ENCODE results near the gene ERAL1. TPM values are rescaled to one million over a fixed set of nuclear protein-coding genes. Genes with fewer than 3 reads are reported as not detected.
A peak's percentile ranks its signal among the peaks of the same experiment; 100 is the strongest.
"Not testable (repeated sequence)": the region's sequence is repeated elsewhere in the genome, so short reads cannot be mapped to it uniquely, and the experiment has no call there.

ERAL1 gene
- total RNA-seq, 1 donor from 2014 or later = 64.4 TPM

- no peak for DNase-seq (ENCODE audit: low read depth, low spot score)
- Mint-ChIP-seq H3K27me3 (ENCODE audit: low read depth) (no peaks in the 10 kb centered on the region), H3K9me3 (no peaks in the 10 kb centered on the region), H3K4me1 (peaks cover 53% of the 10 kb centered on the region), H3K27ac (ENCODE audit: unreplicated experiment) (peak overlapping the region; percentile 75), H3K36me3 (ENCODE audit: low read depth) (peaks cover 14% of the 10 kb centered on the region), H3K4me3 (peak overlapping the region; percentile 98)
- TF ChIP-seq CTCF (conservative IDR thresholded peaks at IDR 0.05) = no peak
Observed at GRCh38 chr17:28899212-28899815, 44.5 kb downstream of the ERAL1 start.

- peaks cover 44% of the 10 kb centered on the region for H3K4me1 Mint-ChIP-seq
- H3K27me3 Mint-ChIP-seq (ENCODE audit: low read depth) = no peaks in the 10 kb centered on the region
- H3K4me3 Mint-ChIP-seq = peak overlapping the region; percentile 88
- no peak overlapping the region for H3K27ac Mint-ChIP-seq (ENCODE audit: unreplicated experiment)
- H3K9me3 Mint-ChIP-seq = no peaks in the 10 kb centered on the region
- DNase-seq (ENCODE audit: low read depth, low spot score) = no peak
- peaks cover 14% of the 10 kb centered on the region for H3K36me3 Mint-ChIP-seq (ENCODE audit: low read depth)
- no peak for TF ChIP-seq CTCF (conservative IDR thresholded peaks at IDR 0.05)
Observed at GRCh38 chr17:28900986-28901726, 46.3 kb downstream of the ERAL1 start.

GRCh38 chr17:28901866-28902818, 47.3 kb downstream of the ERAL1 start:
- peak overlapping the region; percentile 83 for H3K27ac Mint-ChIP-seq (ENCODE audit: unreplicated experiment)
- no peaks in the 10 kb centered on the region for H3K27me3 Mint-ChIP-seq (ENCODE audit: low read depth)
- peak; percentile 55 for DNase-seq (ENCODE audit: low read depth, low spot score)
- TF ChIP-seq CTCF (conservative IDR thresholded peaks at IDR 0.05) = no peak
- no peaks in the 10 kb centered on the region for H3K9me3 Mint-ChIP-seq
- H3K4me1 Mint-ChIP-seq = peaks cover 42% of the 10 kb centered on the region
- H3K36me3 Mint-ChIP-seq (ENCODE audit: low read depth) = peaks cover 20% of the 10 kb centered on the region
- H3K4me3 Mint-ChIP-seq = peak overlapping the region; percentile 88

- TF ChIP-seq CTCF (conservative IDR thresholded peaks at IDR 0.05) = peak; percentile 97
- H3K36me3 Mint-ChIP-seq (ENCODE audit: low read depth) = peaks cover 20% of the 10 kb centered on the region
- H3K27ac Mint-ChIP-seq (ENCODE audit: unreplicated experiment) = peak within 1 kb of the TSS; percentile 83
Observed at GRCh38 chr17:28902819-28903545, 48.2 kb downstream of the ERAL1 start, which contains the start of gene DHRS13. TSS of gene DHRS13 (minus strand) at chr17:28903079. CDS start at chr17:28902944, 135 bp downstream.

GRCh38 chr17:28903546-28903841, 48.7 kb downstream of the ERAL1 start:
- H3K27ac Mint-ChIP-seq (ENCODE audit: unreplicated experiment); H3K9me3 Mint-ChIP-seq; DNase-seq (ENCODE audit: low read depth, low spot score); H3K27me3 Mint-ChIP-seq (ENCODE audit: low read depth): not testable (repeated sequence)
- Mint-ChIP-seq H3K4me3 (peak overlapping the region; percentile 93), H3K4me1 (peaks cover 39% of the 10 kb centered on the region), H3K36me3 (ENCODE audit: low read depth) (peaks cover 20% of the 10 kb centered on the region)

More at GRCh38 chr17:28902819-28903545, 48.2 kb downstream of the ERAL1 start, which contains the start of gene DHRS13:
- no peaks in the 10 kb centered on the region for H3K27me3 Mint-ChIP-seq (ENCODE audit: low read depth)
- peak; percentile 92 for DNase-seq (ENCODE audit: low read depth, low spot score)
- H3K4me1 Mint-ChIP-seq = peaks cover 42% of the 10 kb centered on the region
- peak within 1 kb of the TSS; percentile 93 for H3K4me3 Mint-ChIP-seq
- H3K9me3 Mint-ChIP-seq = no peaks in the 10 kb centered on the region

Measured in neural crest cell (in vitro differentiated cells).